NCI-H1105 treated with DMSO at 0.1 percent for 48 hours (cell line): ENCODE measurements around the gene CCDC68.
A peak's percentile ranks its signal among the peaks of the same experiment; 100 is the strongest.
"Not testable (repeated sequence)": the region's sequence is repeated elsewhere in the genome, so short reads cannot be mapped to it uniquely, and the experiment has no call there.

Experiments used
- DNase-seq: peaks from one replicate; lab custom pipeline; 2025; lab: John Stamatoyannopoulos, UW

CCDC68 gene, protein sequence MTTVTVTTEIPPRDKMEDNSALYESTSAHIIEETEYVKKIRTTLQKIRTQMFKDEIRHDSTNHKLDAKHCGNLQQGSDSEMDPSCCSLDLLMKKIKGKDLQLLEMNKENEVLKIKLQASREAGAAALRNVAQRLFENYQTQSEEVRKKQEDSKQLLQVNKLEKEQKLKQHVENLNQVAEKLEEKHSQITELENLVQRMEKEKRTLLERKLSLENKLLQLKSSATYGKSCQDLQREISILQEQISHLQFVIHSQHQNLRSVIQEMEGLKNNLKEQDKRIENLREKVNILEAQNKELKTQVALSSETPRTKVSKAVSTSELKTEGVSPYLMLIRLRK

GRCh38 chr18:54958704-54959625 is at the start of gene CCDC68:
TSS of gene CCDC68 (minus strand) at chr18:54959461. CDS start at chr18:54942791, 16,670 bp downstream.
- DNase-seq = no peak

DNA sequence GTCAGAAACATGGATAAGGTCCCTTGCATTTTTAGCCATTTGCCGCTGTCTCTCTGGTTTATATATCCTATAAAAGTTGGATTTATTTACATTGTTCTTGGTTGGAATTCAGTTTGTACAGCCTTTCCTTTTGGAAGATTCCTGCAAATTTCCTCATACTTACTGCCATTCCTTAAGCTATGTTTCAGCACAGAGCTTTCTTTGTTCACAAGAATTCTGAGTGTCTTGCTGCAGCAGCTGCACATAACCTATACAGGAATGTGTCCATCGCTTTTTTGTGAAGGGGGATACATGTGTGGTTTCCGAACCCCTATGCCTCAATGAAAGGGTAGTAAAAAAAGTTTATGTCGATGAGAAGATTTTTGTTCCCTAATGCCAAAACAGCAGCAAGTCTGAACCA is 48.3 kb upstream of the CCDC68 start:
- DNase-seq = no peak

DNA sequence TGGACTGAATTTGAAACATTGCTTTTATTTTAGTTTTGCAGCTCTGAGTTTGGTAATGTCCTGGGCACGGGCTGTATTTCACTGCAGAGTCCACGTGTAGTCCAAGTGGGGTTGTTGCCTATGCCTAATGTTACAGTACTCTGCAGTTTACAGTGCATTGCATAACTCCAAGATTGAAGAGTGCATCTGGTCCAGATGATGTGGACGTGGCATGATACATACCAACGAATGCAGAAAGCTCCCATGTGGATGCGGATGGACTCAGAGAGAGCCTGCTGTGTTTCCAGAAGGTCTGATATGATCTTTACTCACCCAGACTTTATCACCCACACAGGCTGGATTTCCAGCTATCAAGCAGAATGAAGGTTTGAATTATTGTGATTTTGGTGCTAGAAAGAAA is 44.4 kb upstream of the CCDC68 start:
- no peak for DNase-seq

GRCh38 chr18:55002261-55002660 is 43.0 kb upstream of the CCDC68 start:
- no peak for DNase-seq

- DNase-seq = peak; percentile 4
These were observed 42.2 kb upstream of the CCDC68 start for GRCh38 chr18:55001394-55002024.

DNA sequence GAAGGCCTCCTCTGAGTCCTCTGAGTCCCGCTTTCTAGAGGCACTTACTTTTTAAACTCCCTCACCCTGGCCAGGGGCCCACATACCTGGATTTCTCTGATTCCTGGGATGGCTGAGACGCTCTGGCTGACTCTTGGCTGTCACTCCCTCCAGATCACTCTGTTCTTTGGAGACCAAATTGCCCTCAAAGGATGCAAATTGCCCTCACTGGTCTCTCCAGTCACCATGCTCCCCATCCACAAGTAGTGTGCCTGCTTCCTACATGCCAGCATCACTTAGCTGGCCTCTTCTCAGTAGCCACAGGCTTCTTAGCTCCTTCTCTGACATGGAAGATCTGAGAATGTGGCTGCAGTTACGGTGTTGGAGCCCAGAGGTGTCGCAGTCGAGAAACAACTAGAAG is 41.3 kb upstream of the CCDC68 start:
- no peak for DNase-seq

DNA sequence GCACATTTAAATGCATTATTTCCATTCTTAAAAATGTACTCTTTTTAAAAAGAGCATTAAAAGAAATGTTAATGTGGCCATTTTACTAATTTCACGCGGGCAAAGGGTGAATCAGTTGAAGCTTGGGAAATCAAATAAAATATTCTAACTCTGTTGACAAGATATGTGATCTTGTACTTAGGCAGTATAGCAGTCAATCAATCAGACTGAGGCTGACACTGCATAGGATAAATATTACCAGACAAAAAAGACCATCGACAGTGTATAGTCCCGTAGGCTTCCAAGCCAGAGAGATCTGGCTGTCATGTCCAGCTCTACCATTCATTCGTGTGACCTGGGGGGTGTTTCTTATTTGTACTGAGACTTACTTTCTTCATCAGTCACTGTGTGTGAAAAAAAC is 39.8 kb upstream of the CCDC68 start:
- DNase-seq = no peak

- no peak for DNase-seq
These were observed 36.3 kb upstream of the CCDC68 start for GRCh38 chr18:54995421-54996143.

DNA sequence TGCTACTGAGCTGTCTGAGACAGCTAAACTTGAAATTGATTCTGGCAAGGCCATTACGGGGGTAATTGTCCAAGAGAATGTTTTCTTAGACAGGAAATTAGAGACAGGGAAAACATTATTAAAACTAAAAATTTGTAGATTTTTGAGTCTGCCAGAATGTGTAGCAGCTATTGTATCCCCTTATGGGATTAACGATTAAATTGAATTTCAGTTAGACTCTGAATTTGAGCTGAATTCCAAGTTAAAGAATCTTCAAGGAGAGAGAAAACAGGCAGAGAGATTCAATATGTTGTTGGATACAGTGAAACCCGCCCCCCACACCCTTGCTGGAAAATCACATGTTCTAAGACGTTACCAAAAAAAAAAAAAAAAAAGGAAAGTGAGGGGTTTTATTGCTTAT is 32.7 kb upstream of the CCDC68 start:
- no peak for DNase-seq

- DNase-seq = no peak
These were observed 25.6 kb upstream of the CCDC68 start for GRCh38 chr18:54984908-54985307.

GRCh38 chr18:54983791-54984190 is 24.5 kb upstream of the CCDC68 start:
- no peak for DNase-seq

GRCh38 chr18:54983041-54983686 is 23.9 kb upstream of the CCDC68 start:
- DNase-seq = peak; percentile 48

- no peak for DNase-seq
These were observed 21.8 kb upstream of the CCDC68 start for GRCh38 chr18:54981076-54981475.

- no peak for DNase-seq
These were observed 16.3 kb upstream of the CCDC68 start for GRCh38 chr18:54975598-54975997.

- DNase-seq = no peak
These were observed 13.8 kb upstream of the CCDC68 start for GRCh38 chr18:54973046-54973445.

DNA sequence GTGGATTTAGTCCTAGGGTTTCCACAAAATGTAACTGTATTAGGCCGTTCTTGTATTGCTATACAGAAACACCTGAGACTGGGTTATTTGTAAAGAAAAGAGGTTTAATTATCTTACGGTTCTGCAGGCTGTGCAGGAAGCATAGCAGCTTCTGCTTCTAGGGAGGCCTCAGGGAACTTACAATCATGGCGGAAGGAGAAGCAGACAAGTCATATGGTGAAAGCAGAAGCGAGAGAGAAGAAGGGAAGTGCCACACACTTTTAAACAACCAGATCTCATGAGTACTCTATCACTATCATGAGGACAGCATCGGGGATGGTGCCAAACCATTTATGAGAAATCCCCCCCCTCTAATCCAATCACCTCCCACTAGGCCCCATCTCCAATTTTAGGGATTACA is 9.5 kb upstream of the CCDC68 start:
- DNase-seq = no peak

GRCh38 chr18:54968237-54968636 is 9.0 kb upstream of the CCDC68 start:
- DNase-seq = not testable (repeated sequence)

DNA sequence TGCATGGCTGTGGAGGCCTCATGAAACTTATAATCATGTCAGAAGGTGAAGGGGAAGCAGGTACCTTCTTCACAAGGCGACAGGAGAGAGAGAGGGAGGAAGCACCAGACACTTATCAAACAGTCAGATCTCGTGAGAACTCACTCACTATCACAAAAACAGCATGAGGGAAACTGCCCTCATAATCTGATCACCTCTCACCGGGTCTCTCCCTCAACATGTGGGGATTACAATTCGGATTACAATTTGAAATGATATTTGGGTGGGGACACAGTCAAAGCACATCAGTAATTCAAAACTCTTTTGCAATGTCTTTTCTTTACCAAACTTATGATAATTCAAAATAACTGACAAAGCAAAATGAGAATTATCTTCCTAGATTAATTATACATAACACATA is 8.5 kb upstream of the CCDC68 start:
- no peak for DNase-seq

- DNase-seq = no peak
These were observed 5.5 kb upstream of the CCDC68 start for GRCh38 chr18:54964741-54965140.

- no peak for DNase-seq
These were observed 3.8 kb upstream of the CCDC68 start for GRCh38 chr18:54962919-54963645.

DNA sequence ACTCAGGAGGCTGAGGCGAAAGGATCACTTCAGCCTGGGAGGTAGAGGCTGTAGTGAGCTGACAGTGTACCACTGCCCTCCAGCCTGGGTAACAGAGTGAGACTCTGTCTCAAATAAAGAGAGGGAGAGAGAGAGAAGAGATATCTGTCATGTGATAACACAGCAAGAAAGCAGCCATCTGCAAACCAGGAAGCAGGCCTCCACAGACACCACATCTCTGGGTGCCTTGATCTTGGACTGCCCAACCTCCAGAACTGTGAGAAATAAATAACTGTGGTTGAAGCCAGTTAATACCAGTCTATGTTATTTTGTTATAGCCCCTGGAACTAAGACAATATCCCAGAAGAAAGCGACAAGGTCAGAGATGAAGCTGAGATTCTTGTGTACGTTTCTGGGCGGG is 2.6 kb upstream of the CCDC68 start:
- DNase-seq = no peak
